GM12891 (cell line): ENCODE data around the gene CHRNA10.

Experiments used
- PAX5 ChIP-seq: IDR thresholded peaks from 2 replicates; pipeline ENCODE4 v1.6.1; 2011; ENCODE audit warnings: low read length, moderate library complexity, mild to moderate bottlenecking; ENCODE audit not compliant: insufficient read depth, severe bottlenecking
- POLR2A ChIP-seq: IDR thresholded peaks from 2 replicates; pipeline ENCODE4 v1.6.1; 2011; ENCODE audit warnings: low read depth, low read length, control low read depth
- SPI1 ChIP-seq: IDR thresholded peaks from 2 replicates; pipeline ENCODE4 v1.6.1; 2011; ENCODE audit warnings: low read depth, low read length, control low read depth
- TAF1 ChIP-seq: IDR thresholded peaks from 2 replicates; pipeline ENCODE4 v1.6.1; 2011; ENCODE audit warnings: low read depth, low read length, control low read depth

GRCh38 chr11:3637201-3637600 lies 34.0 kb downstream of the CHRNA10 start:
- no peak for TF ChIP-seq POLR2A
- TF ChIP-seq SPI1: no peak
- no peak for TF ChIP-seq TAF1
- no peak for TF ChIP-seq PAX5
